Measurements from ENCODE around the gene ZNF555.
"Not testable (repeated sequence)": the region's sequence is repeated elsewhere in the genome, so short reads cannot be mapped to it uniquely, and the experiment has no call there.

ZNF555 gene

DNA sequence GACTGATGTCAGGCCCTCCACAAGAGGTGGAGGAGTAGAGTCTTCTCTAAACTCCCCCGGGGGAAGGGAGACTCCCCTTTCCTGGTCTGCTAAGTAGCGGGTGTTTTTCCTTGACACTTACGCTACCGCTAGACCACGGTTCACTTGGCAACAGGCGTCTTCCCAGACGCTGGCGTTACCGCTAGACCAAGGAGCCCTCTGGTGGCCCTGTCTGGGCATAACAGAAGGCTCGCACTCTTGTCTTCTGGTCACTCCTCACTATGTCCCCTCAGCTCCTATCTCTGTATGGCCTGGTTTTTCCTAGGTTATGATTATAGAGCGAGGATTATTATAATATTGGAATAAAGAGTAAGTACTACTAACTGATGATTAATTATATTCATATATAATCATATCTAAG is 30.9 kb downstream of the ZNF555 start:
- DNase-seq: peak in 2 of 3 donors; percentile 14 to 42

DNA sequence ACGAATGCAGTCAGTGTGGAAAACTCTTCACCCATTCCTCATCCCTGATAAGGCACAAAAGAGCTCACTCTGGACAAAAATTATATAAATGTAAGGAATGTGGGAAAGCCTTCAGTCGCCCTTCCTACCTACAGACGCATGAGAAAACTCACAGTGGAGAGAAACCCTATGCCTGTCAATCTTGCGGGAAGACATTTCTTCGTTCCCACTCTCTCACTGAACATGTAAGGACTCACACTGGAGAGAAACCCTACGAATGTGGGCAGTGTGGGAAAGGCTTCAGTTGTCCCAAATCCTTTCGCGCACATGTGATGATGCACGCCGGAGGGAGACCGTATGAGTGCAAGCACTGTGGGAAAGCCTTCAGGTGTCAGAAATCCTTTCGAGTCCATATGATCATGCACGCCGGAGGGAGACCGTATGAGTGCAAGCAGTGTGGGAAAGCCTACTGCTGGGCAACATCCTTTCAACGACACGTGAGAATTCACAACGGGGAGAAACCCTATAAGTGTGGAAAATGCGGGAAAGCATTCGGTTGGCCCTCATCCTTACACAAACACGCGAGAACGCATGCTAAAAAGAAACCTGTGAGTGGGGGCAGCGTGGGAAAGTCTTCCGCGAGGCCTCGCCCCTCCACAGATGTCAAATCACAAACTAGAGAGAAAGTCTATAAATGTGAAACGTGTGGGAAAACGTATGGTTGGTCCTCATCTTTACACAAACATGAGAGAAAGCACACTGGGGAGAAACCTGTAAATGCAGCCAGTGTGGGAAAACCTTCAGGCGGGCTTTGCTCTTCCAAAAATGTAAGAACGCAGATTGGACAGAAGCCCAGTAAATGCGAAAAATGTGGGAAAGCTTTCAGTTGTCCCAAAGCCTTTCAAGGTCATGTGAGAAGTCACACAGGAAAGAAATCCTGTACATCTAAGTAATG is 36.4 kb downstream of the ZNF555 start:
- no peak for DNase-seq

DNA sequence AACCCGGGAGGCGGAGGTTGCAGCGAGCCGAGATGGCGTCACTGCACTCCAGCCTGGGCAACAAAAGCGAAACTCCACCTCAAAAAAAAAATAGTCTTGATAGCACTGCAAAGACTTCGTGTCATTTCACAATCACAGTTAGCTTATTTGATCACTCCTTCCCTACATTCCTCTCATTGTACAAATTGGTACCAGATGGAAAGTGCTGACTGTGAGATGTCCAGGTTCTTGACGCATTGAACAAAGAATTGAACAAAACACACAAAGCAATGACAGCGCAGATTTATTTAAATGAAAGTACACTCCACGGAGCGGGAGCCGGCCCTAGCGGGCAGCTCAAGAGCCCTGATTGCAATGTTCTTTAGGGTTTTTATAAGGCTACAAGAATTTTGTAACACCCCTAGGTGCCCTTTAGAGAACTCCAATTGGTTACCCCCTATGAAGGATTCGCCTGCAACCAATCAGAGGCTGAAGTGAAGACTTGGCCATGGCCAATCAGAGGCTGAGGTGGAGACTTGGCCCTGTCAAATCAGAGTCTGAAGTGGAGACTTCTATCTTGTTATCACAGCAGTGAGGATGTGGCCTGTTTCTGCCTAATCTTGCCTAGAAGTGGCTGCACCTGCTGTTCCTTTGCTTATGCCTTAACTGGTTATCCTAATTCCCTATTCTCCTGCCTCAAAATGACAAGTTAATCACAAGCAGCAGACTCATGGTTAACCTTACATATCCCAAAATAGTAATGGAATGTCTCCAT is 42.6 kb downstream of the ZNF555 start:
- no peak for DNase-seq

DNA sequence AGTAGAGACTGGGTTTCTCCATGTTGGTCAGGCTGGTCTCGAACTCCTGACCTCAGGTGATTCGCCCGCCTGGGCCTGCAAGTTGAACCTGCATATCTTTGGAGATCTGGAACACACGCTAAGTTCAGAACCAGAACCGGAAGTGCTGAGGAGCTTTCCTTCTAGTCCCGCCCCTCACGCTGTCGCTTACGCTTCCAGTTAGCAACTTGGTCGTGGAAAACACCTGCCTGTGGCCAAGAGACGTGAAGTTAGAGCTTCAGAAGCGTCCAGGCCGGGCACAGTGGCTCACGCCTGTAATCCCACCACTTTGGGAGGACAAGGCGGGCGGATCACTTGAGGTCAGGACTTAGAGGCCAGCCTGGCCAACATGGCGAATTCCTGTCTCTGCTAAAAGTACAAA is 44.5 kb downstream of the ZNF555 start:
- DNase-seq: no peak

GRCh38 chr19:2887391-2887914 is 46.2 kb downstream of the ZNF555 start:
- peak; percentile 54 to 74 (median 68) for DNase-seq

- DNase-seq: peak in 1 of 3 donors; percentile 22
These were observed 47.5 kb downstream of the ZNF555 start for GRCh38 chr19:2888731-2889224.

DNA sequence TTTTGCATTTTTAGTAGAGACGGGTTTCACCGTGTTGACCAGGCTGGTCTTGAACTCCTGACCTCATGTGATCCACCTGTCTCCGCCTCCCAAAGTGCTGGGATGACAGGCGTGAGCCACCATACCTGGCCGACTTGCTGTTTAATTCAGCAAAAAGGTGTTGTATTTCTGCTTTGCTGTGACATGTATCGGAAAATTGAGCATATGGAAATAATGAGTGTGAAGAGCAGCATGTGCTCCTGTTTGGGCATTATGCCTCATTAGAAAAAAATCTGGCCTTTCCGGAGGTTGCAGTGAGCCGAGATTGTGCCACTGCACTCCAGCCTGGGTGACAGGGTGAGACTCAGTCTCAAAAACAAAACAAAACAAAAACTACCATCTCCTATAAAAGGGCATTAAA is 49.3 kb downstream of the ZNF555 start:
- not testable (repeated sequence) for DNase-seq

DNA sequence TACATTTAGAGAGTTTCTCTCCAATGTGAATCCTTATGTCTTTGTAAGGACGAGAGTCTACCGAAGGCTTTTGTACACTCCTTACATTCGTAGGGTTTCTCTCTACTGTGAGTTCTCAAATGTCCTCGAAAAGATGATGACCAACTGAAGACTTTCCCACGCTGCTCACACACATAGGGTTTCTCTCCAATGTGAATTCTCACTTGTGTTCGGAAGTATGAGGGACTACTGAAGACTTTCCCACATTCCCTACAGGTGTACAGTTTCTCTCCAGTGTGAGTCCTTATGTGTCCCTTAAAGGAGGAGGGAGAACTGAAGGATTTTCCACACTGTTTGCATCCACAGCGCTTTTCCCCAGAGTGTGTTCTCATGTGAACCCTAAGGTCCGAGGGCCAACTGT is 55.4 kb downstream of the ZNF555 start:
- DNase-seq: no peak

- DNase-seq: peak; percentile 100
These were observed 59.3 kb downstream of the ZNF555 start, which contains the start of gene ZNF57 for GRCh38 chr19:2900296-2901252. ZNF57 (plus strand) TSS chr19:2900928; CDS start chr19:2901046, 118 bp downstream.

GRCh38 chr19:2902590-2903218 is 61.4 kb downstream of the ZNF555 start:
- no peak for DNase-seq

- not testable (repeated sequence) for DNase-seq
These were observed 62.1 kb downstream of the ZNF555 start for GRCh38 chr19:2903326-2903725.

- DNase-seq: no peak
These were observed 64.7 kb downstream of the ZNF555 start for GRCh38 chr19:2905918-2906519.

DNA sequence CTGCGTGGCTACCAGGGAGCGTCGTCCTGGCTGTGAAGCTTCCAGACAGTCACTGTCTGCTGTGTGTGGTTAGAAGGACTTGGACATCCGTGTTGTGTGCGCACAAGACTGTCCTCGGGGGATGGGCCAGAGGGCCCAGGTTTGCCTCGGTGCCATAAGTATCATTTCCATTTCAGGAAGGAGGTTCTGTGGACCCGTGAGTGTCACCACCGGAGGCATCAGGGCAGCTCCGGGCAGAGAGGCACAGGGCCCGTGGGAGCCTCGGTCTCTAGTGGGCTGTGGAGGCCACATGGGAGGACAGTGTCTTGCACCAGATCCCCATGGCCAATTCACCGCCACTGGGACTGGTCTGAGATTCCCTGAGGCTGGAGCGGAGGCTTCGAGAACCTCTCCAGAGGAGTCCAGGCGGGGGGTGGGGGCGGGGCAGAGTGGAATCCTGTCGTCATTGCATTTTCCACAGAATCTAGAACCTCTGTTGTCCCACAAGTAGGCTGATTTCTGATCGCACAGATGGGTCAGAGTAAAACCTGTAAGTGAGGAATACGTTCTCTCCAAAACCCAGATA is 65.4 kb downstream of the ZNF555 start:
- DNase-seq: no peak

All from suppressor macrophage treated with lipopolysaccharide for 1 hour (primary cell).